Gastrocnemius medialis (tissue), 4 donors: ENCODE results near the gene MAGOH.

ENCODE experiments used
- POLR2A ChIP-seq, 2 donors: fragments of 450-650 bp; IDR thresholded peaks; one replicate each; pipeline ENCODE4 v1.6.1; 2017; ENCODE audit warnings: antibody characterized with exemption in 2 of 2, mild to moderate bottlenecking in 2 of 2, moderate library complexity in 2 of 2
- TF ChIP-seq, protein P1 (sequence below), 5 experiments: fragments of 450-650 bp in 3 of 5; fragments of 200-600 bp in 2 of 5; sonication (generic) in 2 of 5; IDR thresholded peaks in 4 of 5; conservative IDR thresholded peaks in 1 of 5; 1 replicate in 4 of 5; 2 replicates in 1 of 5; pipeline ENCODE4 v1.5.1; 2016 to 2019; ENCODE audit warnings: antibody characterized with exemption in 5 of 5, mild to moderate bottlenecking in 3 of 5, moderate library complexity in 3 of 5

DNA sequence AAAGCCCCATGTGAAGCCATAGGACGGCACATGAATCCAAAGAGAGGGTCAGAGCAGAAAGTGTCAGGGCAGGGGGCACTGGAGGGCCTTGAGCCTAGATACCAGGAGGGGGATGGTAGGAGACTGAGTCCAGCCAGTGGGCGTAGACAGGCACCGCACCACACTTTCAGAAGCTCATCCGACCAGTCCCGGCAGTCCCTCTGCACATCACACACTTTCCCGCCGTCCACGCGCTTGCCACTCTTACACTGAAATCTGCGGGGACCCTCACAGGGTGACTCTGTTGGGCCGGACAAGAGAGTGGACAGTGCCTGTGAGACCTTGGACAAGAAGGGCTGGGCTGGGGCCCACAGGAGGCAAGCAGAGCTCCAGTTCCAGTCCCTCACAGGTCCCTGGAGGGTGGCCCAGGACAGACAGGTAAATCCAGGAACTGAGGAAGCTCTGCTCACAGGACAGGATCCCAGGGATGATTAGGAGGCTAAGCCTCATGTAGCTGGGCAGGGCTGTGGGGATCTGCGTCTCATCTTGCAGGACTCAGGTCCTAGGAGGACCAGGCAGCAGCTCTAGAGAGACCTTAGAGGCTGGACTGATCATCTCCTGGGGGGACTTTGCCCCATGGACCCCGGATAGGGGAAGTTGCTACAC, 36.3 kb upstream of the MAGOH start:
- no peak for TF ChIP-seq POLR2A (IDR thresholded peaks at IDR 0.05)
- TF ChIP-seq, protein P1, sequence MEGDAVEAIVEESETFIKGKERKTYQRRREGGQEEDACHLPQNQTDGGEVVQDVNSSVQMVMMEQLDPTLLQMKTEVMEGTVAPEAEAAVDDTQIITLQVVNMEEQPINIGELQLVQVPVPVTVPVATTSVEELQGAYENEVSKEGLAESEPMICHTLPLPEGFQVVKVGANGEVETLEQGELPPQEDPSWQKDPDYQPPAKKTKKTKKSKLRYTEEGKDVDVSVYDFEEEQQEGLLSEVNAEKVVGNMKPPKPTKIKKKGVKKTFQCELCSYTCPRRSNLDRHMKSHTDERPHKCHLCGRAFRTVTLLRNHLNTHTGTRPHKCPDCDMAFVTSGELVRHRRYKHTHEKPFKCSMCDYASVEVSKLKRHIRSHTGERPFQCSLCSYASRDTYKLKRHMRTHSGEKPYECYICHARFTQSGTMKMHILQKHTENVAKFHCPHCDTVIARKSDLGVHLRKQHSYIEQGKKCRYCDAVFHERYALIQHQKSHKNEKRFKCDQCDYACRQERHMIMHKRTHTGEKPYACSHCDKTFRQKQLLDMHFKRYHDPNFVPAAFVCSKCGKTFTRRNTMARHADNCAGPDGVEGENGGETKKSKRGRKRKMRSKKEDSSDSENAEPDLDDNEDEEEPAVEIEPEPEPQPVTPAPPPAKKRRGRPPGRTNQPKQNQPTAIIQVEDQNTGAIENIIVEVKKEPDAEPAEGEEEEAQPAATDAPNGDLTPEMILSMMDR (IDR thresholded peaks at IDR 0.05 in 4 of 5, conservative IDR thresholded peaks at IDR 0.05 in 1 of 5) = no peak
